Esophagus muscularis mucosa (tissue), 3 donors: ENCODE data around the gene SEMA5A.

Experiments used
- POLR2A ChIP-seq: fragments of 450-650 bp; IDR thresholded peaks from one replicate; pipeline ENCODE4 v1.6.1; 2017; ENCODE audit warnings: antibody characterized with exemption, moderate library complexity, mild to moderate bottlenecking, low read depth
- TF ChIP-seq, protein P1 (sequence below), 3 experiments: fragments of 200-600 bp in 2 of 3; fragments of 450-650 bp in 1 of 3; sonication (generic) in 2 of 3; IDR thresholded peaks; one replicate each; pipeline ENCODE4 v1.5.1; 2017 to 2019; ENCODE audit warnings: antibody characterized with exemption in 3 of 3, mild to moderate bottlenecking in 2 of 3, moderate library complexity in 1 of 3

DNA sequence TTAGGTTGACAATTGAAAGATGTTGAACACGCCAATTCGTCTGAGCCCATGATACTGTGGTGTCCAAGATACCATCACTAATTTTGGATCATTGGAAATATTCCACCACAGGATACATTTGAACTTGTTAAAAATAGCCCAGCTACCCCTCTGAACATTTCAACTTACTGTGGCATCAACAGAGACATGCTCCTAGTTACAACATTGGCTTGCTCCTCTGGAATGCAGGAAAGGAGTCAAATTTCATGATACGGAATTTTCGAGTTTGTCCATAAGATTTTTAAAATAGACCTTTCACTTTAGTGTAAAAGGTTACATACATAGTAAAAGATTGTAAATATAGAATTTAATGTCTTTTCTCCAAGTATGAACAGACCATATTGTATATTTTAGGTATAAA, 12.8 kb downstream of the SEMA5A start:
- no peak for TF ChIP-seq POLR2A
- TF ChIP-seq, protein P1, sequence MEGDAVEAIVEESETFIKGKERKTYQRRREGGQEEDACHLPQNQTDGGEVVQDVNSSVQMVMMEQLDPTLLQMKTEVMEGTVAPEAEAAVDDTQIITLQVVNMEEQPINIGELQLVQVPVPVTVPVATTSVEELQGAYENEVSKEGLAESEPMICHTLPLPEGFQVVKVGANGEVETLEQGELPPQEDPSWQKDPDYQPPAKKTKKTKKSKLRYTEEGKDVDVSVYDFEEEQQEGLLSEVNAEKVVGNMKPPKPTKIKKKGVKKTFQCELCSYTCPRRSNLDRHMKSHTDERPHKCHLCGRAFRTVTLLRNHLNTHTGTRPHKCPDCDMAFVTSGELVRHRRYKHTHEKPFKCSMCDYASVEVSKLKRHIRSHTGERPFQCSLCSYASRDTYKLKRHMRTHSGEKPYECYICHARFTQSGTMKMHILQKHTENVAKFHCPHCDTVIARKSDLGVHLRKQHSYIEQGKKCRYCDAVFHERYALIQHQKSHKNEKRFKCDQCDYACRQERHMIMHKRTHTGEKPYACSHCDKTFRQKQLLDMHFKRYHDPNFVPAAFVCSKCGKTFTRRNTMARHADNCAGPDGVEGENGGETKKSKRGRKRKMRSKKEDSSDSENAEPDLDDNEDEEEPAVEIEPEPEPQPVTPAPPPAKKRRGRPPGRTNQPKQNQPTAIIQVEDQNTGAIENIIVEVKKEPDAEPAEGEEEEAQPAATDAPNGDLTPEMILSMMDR (IDR thresholded peaks at IDR 0.05): no peak
